Heart right ventricle (tissue), 16 donors: ENCODE data around the gene EFNA5. TPM values are rescaled to one million over a fixed set of nuclear protein-coding genes. Genes with fewer than 3 reads are reported as not detected.
"Not testable (repeated sequence)": the region's sequence is repeated elsewhere in the genome, so short reads cannot be mapped to it uniquely, and the experiment has no call there.

Experiments
- ATAC-seq, 8 donors: fragments of 200-7000 bp; cut with Tn5 transposase; one replicate each; pipeline ENCODE4 v1.9.1; 2020; ENCODE audit warnings: mild to moderate bottlenecking in 8 of 8, moderate library complexity in 8 of 8, moderate number of reproducible peaks in 1 of 8
- DNase-seq, 2 donors: peaks; one replicate each; pipeline ENCODE4 v3.0.0-alpha.2; 2020
- H3K27ac ChIP-seq, 10 donors: fragments of 200-600 bp; sonication (generic) in 2 of 10; one replicate each; pipeline versions ENCODE4 v1.5.0 to v1.8.0; 2020 to 2022; ENCODE audit warnings: mild to moderate bottlenecking in 3 of 10
- H3K27me3 ChIP-seq, 7 donors: fragments of 200-600 bp; one replicate each; pipeline ENCODE4 v1.8.0; 2021 to 2022; ENCODE audit warnings: mild to moderate bottlenecking in 2 of 7
- H3K36me3 ChIP-seq, 9 donors: fragments of 200-600 bp; sonication (generic) in 1 of 9; one replicate each; pipeline versions ENCODE4 v1.5.0 to v1.8.0; 2020 to 2022; ENCODE audit warnings: mild to moderate bottlenecking in 2 of 9
- H3K4me1 ChIP-seq, 9 donors: fragments of 200-600 bp; sonication (generic) in 1 of 9; one replicate each; pipeline versions ENCODE4 v1.5.0 to v1.8.0; 2020 to 2022; ENCODE audit warnings: mild to moderate bottlenecking in 4 of 9
- H3K4me3 ChIP-seq, 10 donors: fragments of 200-600 bp; sonication (generic) in 2 of 10; one replicate each; pipeline versions ENCODE4 v1.5.0 to v1.8.0; 2020 to 2022; ENCODE audit warnings: mild to moderate bottlenecking in 7 of 10, moderate library complexity in 2 of 10
- H3K9me3 ChIP-seq, 11 donors: fragments of 200-600 bp in 10 of 11; sonication (generic) in 2 of 11; one replicate each; pipeline versions ENCODE4 v1.5.0 to v1.8.0; 2013 to 2022; ENCODE audit warnings: mild to moderate bottlenecking in 2 of 11, control low read depth in 1 of 11, moderate library complexity in 1 of 11
- WGBS, 2 donors: extraction: QIAGEN DNeasy Blood & Tissue Kit; methylation state at CpG; one replicate each; pipeline ENCODE4 v1.1.7; 2013; ENCODE audit warnings: inconsistent platforms in 1 of 2; 5-methylcytosine and 5-hydroxymethylcytosine counted together
- intact Hi-C, 10 donors: fragments of 100-400 bp; cut with DNase I; formaldehyde crosslinking; loops; one replicate each; pipeline versions ENCODE4 v1.11.1 to v1.14.2; 2022
- polyA plus RNA-seq, 2 donors: library from polyadenylated mRNA; stranded (reverse); fragments of 200-250 nt; gene quantifications; one replicate each; pipeline ENCODE4 v1.2.3, GENCODE V29; 2013
- total RNA-seq, 10 donors: library from RNA; stranded (reverse); fragmentation: NEBNext Ultra II Directional in 3 of 10; extraction: Animal tissue kit (Norgen Biotek cat#: 25700) in 3 of 10; gene quantifications; one replicate each; pipeline versions ENCODE4 v1.2.1 to v1.2.4, GENCODE V29; 2021 to 2023
- TF ChIP-seq, protein P1 (sequence below), 9 donors: fragments of 200-600 bp; sonication (generic) in 2 of 9; IDR thresholded peaks; one replicate each; pipeline versions ENCODE4 v1.5.0 to v1.8.0; 2021 to 2022; ENCODE audit warnings: antibody characterized with exemption in 9 of 9, mild to moderate bottlenecking in 5 of 9, moderate library complexity in 1 of 9
- donor health status: Arrhythmogenic right ventricular cardiomyopathy.
- donor health status: ischemic (EF 13 %, LVEDD 7.1; RV severe dilation, severe dysfunction).
- donor health status: healthy with polysubstance abuse.
- donor health status: DM: no; HTN: yes; CAD: no.
- donor health status: DM: no; HTN: no; CAD: no.
- donor health status: ischemic (EF 25% LVEDD 6.9; RV normal size, moderate dysfunction).
- donor health status: ischemic (EF 25% LVEDD 5.7; RV mildly dilated, moderate dysfunction).
- donor health status: healthy.
- donor health status: DM: yes; HTN: yes; CAD: no.
- donor health status: Ischemic cardiomyopathy.
- donor health status: ischemic (EF 35%, LVEDD 5.7; RV mildly dilated, moderate dysfunction).
- donor health status: nonischemic (EF 11% LVEDD 7.7; RV severe dilation, severe dysfunction).
- donor health status: DM: yes; HTN: yes; CAD: no.
- donor health status: PGD.
- donor health status: ischemic (EF 29% LVEDD 5.4; RV normal size, mild dysfunction).
- donor health status: nonischemic (EF 23%, LVEDD 6.1; RV moderate dilation, normal function).

The EFNA5 gene
- total and polyA plus RNA-seq, 12 donors = 6.9 to 49.4 (median 33.9) TPM

DNA sequence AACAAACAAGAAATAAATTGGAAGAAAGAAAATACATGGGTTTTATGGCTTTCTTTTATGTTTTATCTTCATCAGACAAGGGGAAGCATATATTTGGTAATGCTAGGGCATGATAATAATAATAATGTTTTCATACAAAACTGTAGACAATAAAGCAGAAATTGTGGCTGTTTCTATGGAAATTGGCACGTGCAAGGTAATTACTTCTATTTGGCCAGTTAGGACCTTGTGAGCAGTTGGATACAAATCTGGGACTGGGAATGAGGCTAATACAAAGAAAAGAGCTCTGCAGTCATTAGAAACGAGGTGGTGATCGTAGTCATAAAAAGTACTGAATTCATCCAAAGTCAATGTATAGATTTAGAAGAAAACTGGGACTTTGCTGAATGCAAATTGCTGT lies 233.6 kb downstream of the EFNA5 start:
- DNase-seq (no peak), ATAC-seq (no peak)
- Histone ChIP-seq H3K27ac (no peak overlapping the region), H3K4me1 (peaks cover 0 to 57% (median 3%) of the 10 kb centered on the region in 9 donors), H3K9me3 (peaks cover 0 to 13% (median 0%) of the 10 kb centered on the region in 11 donors), H3K27me3 (no peaks in the 10 kb centered on the region), H3K4me3 (no peak overlapping the region), H3K36me3 (no peaks in the 10 kb centered on the region)
- TF ChIP-seq, protein P1, sequence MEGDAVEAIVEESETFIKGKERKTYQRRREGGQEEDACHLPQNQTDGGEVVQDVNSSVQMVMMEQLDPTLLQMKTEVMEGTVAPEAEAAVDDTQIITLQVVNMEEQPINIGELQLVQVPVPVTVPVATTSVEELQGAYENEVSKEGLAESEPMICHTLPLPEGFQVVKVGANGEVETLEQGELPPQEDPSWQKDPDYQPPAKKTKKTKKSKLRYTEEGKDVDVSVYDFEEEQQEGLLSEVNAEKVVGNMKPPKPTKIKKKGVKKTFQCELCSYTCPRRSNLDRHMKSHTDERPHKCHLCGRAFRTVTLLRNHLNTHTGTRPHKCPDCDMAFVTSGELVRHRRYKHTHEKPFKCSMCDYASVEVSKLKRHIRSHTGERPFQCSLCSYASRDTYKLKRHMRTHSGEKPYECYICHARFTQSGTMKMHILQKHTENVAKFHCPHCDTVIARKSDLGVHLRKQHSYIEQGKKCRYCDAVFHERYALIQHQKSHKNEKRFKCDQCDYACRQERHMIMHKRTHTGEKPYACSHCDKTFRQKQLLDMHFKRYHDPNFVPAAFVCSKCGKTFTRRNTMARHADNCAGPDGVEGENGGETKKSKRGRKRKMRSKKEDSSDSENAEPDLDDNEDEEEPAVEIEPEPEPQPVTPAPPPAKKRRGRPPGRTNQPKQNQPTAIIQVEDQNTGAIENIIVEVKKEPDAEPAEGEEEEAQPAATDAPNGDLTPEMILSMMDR (IDR thresholded peaks at IDR 0.05) = no peak
- intact Hi-C loops = no loop called here
- 83 to 87% methylated on average over 3 of the region's 3 CpGs for WGBS, 2 donors

DNA sequence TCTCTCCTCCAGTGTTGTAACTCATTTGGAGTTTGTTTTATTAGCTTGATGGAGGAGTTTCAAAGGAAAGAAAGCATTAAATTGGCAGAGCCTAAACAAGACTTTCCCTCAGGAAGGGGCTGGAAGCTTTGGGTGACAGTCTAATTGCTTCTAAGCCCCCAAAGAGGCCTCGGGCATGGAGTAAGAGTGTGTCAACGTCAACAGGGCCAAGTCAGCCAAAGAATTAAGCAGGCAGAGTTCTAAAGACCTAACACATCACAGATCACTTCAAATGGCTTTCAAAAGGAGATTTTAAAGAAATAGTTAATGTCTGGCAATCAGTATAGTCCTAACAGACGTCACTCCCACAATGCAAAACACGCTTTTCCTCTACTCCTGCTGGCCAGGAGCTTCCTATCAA lies 234.5 kb downstream of the EFNA5 start:
- peak in 1 of 8 donors; percentile 30 for ATAC-seq

DNA sequence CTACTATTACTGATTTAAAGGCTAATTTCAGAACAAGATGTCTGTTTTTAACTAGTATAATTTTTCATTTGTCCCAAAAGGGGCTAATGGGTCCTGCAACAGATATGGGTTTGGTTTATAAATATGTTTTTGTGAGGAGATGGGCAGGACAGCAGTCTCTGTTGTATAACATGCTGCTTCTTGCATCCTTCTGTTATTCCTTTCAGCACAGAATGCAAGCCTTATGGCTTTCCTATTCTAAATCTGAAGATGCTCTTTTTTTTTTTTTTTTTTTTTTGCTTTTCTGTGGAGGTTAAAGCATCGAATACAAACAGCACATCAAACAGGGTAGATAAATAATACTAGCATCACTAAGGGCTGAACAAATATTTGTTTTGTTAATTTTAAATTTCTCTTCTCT lies 235.7 kb downstream of the EFNA5 start:
- no peaks in the 10 kb centered on the region for H3K36me3 ChIP-seq
- 80 to 85% methylated on average over 1 of the region's 1 CpG for WGBS, 2 donors
- ATAC-seq = no peak
- DNase-seq = no peak
- H3K9me3 ChIP-seq = peaks cover 0 to 13% (median 0%) of the 10 kb centered on the region in 11 donors
- TF ChIP-seq, protein P1 (IDR thresholded peaks at IDR 0.05) = no peak
- no peak overlapping the region for H3K4me3 ChIP-seq
- H3K27me3 ChIP-seq = no peaks in the 10 kb centered on the region
- intact Hi-C loops = no loop called here
- H3K27ac ChIP-seq = no peak overlapping the region
- H3K4me1 ChIP-seq = peaks cover 0 to 64% (median 5%) of the 10 kb centered on the region in 9 donors

More for the DNA sequence above, 234.5 kb downstream of the EFNA5 start:
- Histone ChIP-seq H3K4me1 (peaks cover 0 to 62% (median 3%) of the 10 kb centered on the region in 9 donors), H3K4me3 (no peak overlapping the region), H3K27ac (peak overlapping the region in 2 of 10 donors; percentile 23 to 24), H3K9me3 (peaks cover 0 to 13% (median 0%) of the 10 kb centered on the region in 11 donors), H3K36me3 (no peaks in the 10 kb centered on the region), H3K27me3 (no peaks in the 10 kb centered on the region)
- DNase-seq = no peak
- intact Hi-C loops = no loop called here
- WGBS, 2 donors = 34 to 47% methylated on average over 4 of the region's 4 CpGs
- TF ChIP-seq, protein P1 (IDR thresholded peaks at IDR 0.05) = no peak

DNA sequence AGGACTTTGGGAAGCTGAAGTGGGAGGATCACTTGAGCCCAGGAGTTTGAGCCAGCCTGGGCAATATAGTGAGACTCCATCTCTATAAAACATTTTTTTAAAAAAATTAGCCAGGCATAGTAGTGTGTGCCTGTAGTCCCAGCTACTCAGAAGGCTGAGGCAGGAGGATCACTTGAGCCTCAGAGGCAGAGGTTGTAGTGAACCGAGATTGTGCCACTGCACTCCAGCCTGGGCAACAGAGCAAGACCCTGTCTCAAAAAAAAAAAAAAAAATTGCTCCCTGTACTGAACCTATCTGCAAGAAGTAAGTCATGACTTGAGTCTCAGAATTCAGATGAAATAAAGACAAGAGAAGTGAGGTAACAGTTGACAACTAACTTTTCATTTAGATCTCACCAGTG lies 237.1 kb downstream of the EFNA5 start:
- H3K4me3 ChIP-seq, intact Hi-C loops, H3K27ac ChIP-seq, H3K36me3 ChIP-seq, ATAC-seq, H3K27me3 ChIP-seq, DNase-seq, H3K9me3 ChIP-seq: not testable (repeated sequence)
- WGBS, 2 donors = 81 to 100% methylated on average over 1 of the region's 1 CpG
- H3K4me1 ChIP-seq = peaks cover 0 to 72% (median 13%) of the 10 kb centered on the region in 9 donors

DNA sequence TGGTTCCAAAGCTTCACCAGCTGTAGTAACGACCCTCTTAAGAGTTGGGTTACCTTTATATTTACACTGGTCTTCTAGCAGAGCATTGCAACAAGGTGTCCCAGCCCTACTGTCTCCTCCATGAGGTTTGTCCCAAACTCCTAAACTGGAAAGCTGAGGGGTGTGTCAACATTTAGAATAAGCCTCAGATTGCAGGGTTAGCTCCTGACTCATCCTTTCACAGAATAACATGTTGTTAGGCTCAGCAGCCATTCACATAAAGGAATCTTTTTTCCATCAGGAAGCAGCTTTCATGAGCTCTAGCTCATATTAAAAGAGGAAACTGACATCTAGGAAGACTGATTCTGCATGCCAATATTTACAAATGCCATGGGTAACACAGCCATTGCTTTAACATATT lies 238.7 kb downstream of the EFNA5 start:
- TF ChIP-seq, protein P1 (IDR thresholded peaks at IDR 0.05) = no peak
- H3K27me3 ChIP-seq = no peaks in the 10 kb centered on the region
- H3K36me3 ChIP-seq = no peaks in the 10 kb centered on the region
- H3K4me1 ChIP-seq = peaks cover 0 to 65% (median 13%) of the 10 kb centered on the region in 9 donors
- intact Hi-C loops = no loop called here
- H3K27ac ChIP-seq = peak overlapping the region in 5 of 10 donors; percentile 23 to 55 (median 41)
- ATAC-seq (peak in 6 of 8 donors; percentile 39 to 76 (median 54)), DNase-seq (no peak)
- no peaks in the 10 kb centered on the region for H3K9me3 ChIP-seq
- H3K4me3 ChIP-seq = no peak overlapping the region
- 79 to 81% methylated on average over 1 of the region's 1 CpG for WGBS, 2 donors
